ENCODE data around the gene CCR5.

- TF ChIP-seq EZH2 (IDR thresholded peaks at IDR 0.05; ENCODE audit: low read length, unreplicated experiment) (no peak), CTCF (conservative IDR thresholded peaks at IDR 0.05; ENCODE audit: low read depth, low read length) (no peak), EZH2phosphoT487 (IDR thresholded peaks at IDR 0.05; ENCODE audit: borderline replicate concordance, low read length) (no peak)
Measured at GRCh38 chr3:46422617-46423016, 51.9 kb downstream of the CCR5 start.
